Superior temporal gyrus (tissue), 1 donor: ENCODE measurements around the gene ADARB1.

Experiments
- DNase-seq: peaks from one replicate; pipeline ENCODE4 v3.0.0-alpha.2; 2016; ENCODE audit errors: extremely low spot score

The ADARB1 gene

GRCh38 chr21:45204395-45204794 is 130.0 kb downstream of the ADARB1 start:
- DNase-seq: no peak

GRCh38 chr21:45207839-45208626 is 133.7 kb downstream of the ADARB1 start:
- no peak for DNase-seq

DNA sequence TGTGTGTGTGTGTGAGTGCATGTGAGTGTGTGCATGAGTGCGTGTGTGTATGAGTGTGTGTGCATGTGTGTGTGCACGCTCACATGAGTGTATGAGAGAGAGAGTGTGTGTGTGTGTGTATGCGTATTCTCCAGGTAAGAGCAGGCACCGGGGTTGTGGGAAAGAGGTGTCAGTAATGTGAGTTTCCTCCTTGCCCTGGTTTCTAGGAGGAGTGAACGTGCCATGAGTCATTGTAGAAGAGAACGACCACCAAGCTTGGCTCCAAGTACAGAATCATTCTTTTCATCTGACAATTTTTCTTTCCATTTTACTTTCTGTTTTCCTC is 134.2 kb downstream of the ADARB1 start:
- DNase-seq: no peak

DNA sequence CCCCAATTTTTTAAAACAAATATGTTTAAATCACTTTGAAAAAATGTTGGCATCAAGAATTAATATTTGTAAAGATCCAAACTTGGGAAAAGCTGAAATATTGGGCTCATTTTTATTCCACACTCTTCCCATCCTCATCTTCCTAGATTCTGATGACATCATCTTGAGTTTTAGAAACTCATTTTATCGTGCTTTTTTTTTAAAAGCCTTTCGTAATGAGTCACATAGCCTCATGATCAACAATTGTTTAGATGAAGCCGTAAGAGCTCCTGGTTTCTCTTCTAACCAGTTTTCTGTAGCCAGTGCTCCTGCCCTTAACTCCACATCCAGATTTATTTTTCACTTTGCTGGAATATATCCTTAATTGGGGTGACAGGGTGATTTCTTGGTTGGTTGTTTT is 134.7 kb downstream of the ADARB1 start:
- DNase-seq: no peak

DNA sequence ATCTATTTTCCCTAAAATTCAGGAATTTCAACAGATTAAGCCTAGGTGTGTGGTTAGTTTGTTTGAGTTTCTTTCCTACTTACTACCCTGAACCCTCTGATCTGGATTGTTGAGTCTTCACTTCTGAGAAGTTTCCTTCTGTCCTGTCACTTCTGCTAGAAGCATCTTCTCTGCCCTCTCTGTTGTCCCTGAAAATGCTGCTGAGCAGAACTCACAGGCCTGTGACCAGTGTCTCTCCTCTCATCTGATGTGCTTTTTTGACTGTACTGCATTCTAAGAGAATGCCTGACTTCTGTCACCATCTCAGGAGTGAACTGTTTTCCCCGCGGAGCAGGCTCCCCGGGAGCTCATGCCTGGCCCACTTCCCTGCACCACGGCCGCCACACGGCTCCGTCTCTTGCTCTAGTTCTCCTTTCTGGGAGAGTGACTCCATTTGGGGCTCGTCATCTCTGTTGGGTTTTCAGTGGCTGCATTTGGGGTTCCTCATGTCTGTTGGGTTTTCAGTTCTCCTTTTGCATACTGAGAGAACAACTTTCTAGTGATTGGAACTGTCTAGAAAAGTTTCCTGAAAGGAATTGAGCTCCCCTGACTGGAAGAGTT is 135.4 kb downstream of the ADARB1 start:
- peak; percentile 20 for DNase-seq

DNA sequence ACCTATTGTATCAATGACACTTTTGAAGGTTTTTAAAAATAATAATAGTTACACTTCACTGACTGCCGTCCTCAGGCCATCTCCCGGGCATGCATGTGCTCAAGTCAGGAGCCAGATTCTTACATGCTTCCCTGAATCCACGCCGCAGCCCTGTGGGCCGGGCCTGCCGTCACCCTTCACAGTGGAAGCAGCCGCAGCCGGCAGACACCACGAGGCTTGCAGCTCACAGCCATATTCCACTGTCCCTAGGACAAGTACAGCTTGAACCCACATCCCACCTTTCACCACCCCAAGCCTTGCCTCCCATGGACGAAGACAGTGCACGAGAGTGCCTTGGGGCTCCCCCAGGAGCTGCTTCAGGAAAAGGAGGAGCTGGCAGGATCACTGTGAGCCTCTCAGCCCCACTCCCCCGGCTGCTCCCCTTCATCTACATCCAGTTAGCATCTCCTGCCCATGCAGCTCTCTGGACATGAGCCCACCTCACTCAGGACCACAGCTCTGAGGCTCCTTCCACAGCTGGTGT is 136.1 kb downstream of the ADARB1 start:
- no peak for DNase-seq

DNA sequence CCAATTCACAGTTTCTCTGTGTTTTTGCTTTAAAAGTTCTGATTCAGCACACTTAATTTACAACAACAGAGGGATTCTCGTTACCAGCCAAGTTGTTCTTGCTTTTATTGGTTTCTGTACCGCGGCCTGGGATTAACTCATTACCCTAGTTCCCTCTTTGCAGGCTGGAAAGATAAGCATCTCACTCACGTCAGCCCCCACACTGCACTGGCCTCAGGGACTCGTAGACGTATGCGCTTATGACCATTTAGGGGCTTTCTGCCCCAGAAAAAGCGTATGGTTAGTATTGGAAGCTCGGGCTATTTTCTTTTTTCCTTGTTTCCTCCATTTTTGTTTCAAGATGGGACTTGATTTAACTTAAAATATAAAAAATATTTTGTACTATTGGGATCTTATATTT is 137.3 kb downstream of the ADARB1 start:
- DNase-seq: no peak

- no peak for DNase-seq
These were observed 139.0 kb downstream of the ADARB1 start for GRCh38 chr21:45213392-45213791.

- no peak for DNase-seq
These were observed 140.8 kb downstream of the ADARB1 start for GRCh38 chr21:45215213-45215612.

DNA sequence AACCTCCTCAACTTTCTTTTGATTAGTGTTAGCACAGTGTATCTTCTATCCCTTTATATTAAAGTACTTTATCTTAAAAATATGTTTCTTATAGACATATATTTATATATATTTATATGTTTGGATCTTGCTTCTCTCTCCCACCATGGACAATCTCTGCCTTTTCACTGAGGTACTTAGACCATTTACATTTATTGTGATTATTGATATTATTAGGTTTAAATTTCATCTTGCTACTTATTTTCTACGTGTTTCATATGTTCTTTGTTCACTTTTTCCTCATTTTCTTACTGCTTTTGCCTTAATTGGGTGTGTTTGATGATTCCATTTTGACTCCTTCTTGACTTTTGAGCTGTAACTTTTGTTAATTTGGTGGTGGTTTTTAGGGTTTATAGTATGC is 142.6 kb downstream of the ADARB1 start:
- no peak for DNase-seq

DNA sequence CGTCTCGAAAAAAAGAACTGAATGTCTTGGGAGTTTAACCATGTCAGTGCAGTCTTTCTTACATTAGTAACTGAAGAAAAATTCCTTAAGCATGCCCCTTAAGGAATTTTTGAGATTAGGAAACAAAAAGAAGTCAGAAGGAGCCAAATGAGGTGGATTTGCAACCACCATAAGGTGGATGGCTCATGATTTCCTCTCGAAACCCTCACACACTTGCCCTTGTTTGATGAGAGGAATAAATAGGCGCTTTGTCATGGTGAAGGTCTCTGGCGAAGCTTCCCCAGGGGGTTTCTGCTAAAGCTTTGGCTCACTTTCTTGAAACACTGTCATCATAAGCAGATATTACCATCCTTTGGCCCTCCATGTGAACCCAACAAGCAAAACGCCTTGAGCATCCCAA is 145.1 kb downstream of the ADARB1 start:
- no peak for DNase-seq

DNA sequence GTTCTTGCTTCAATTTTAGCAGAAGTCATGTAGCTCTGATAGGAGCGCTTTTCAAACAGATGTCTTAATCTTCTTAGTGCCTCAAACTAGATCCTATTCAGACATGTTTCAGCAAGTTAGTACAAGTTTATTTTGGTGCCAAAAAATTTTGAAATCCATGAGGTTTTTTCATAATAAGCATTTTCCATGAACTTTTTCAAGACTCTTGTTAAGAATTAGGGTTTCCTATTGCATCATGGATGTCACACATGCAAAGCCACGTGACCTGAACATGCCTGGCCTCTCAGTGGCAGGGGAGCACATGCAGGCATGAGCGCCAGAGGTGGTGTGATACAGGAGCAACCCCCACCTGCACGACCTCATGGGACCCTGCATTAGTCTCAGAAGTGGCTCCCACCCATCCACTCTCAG is 145.7 kb downstream of the ADARB1 start:
- no peak for DNase-seq

- DNase-seq: no peak
These were observed 146.5 kb downstream of the ADARB1 start for GRCh38 chr21:45220714-45221490.

GRCh38 chr21:45222001-45222400 is 147.6 kb downstream of the ADARB1 start:
- no peak for DNase-seq

- no peak for DNase-seq
These were observed 149.1 kb downstream of the ADARB1 start for GRCh38 chr21:45223236-45224185.

- DNase-seq: no peak
These were observed 150.0 kb downstream of the ADARB1 start for GRCh38 chr21:45224189-45224938.

DNA sequence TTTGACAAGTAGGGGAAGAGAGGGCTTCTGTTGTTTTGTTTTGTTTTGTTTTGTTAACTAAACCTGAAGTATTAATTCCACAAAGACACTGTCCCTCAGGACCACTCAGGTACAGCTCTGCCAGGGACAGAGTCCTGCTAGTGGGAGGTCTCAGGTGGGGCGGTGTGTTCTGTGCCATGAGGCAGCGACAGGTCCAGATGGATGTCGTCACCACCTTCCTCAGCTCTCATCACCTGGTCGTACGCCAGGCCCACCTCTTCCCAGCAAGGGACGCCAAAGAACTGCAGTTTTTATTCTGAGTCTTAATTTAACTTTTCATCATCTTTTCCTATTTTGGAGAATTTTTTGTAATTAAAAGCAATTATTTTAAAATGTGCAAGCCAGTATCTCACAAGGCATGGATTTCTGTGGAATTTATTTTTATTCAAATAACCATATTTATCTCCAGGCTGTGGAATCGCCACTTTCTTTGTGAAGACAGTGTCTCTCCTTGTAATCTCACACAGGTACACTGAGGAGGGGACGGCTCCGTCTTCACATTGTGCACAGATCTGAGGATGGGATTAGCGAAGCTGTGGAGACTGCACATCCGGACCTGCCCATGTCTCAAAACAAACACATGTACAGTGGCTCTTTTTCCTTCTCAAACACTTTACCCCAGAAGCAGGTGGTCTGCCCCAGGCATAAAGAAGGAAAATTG is 150.8 kb downstream of the ADARB1 start:
- DNase-seq: no peak

GRCh38 chr21:45225741-45226327 is 151.5 kb downstream of the ADARB1 start:
- no peak for DNase-seq

- DNase-seq: no peak
These were observed 152.4 kb downstream of the ADARB1 start for GRCh38 chr21:45226540-45227326.
